ENCODE measurements around the gene NEURL3.

GRCh38 chr2:96520697-96521096, 15.5 kb upstream of the NEURL3 start:
- no peak for TF ChIP-seq PATZ1 (CRISPR knock-in tag; IDR thresholded peaks at IDR 0.05; ENCODE audit: borderline replicate concordance)
- TF ChIP-seq ZFP30 (CRISPR knock-in tag; IDR thresholded peaks at IDR 0.05) = no peak
- no peak for TF ChIP-seq GLIS3 (CRISPR knock-in tag; IDR thresholded peaks at IDR 0.05)
- TF ChIP-seq ZC3H10 (CRISPR knock-in tag; IDR thresholded peaks at IDR 0.05) = no peak

Data from SK-N-SH treated with all-trans-retinoic acid at 6 μM for 48 hours (cell line).